ENCODE results near the gene OR4F15. TPM values are rescaled to one million over a fixed set of nuclear protein-coding genes. Genes with fewer than 3 reads are reported as not detected.

OR4F15 gene
- total RNA-seq, 5 donors from 2014 or later (not counting 1 experiment from before 2014, with no cell fraction given): not detected

- POLR2A ChIA-PET: interaction anchor here in 1 of 2 donors (0.6 kb wide), 1 partner anchor 8 kb away, joined by 3 read pairs; no protein-coding TSS in a partner anchor
- Histone ChIP-seq H3K9me3 (no peaks in the 10 kb centered on the region), H3K4me3 (ENCODE audit: control insufficient read depth in 1 of 2, extremely low read depth in 1 of 2, low read length in 1 of 2) (no peak overlapping the region), H3K36me3 (ENCODE audit: control insufficient read depth in 2 of 2, extremely low read depth in 1 of 2, insufficient read depth in 1 of 2, low read length in 1 of 2) (no peaks in the 10 kb centered on the region), H3K27ac (ENCODE audit: low read length) (no peak overlapping the region), H3K27me3 (replicated peaks in 1 of 2; ENCODE audit: control insufficient read depth in 2 of 2, extremely low read depth in 1 of 2, insufficient read depth in 2 of 2, low read length in 1 of 2) (peaks cover 1 to 5% of the 10 kb centered on the region in 2 experiments), H3K4me1 (ENCODE audit: control insufficient read depth in 1 of 2, extremely low read depth in 1 of 2, insufficient read depth in 2 of 2, low read length in 2 of 2) (no peaks in the 10 kb centered on the region)
- peaks cover 35 to 44% of the 10 kb centered on the region in 2 donors for H3K27me3 Mint-ChIP-seq
- H3K9me3 Mint-ChIP-seq: peaks cover 3 to 4% (median 4%) of the 10 kb centered on the region in 3 donors
- H3K27ac Mint-ChIP-seq: no peak overlapping the region
- no peaks in the 10 kb centered on the region for H3K4me1 Mint-ChIP-seq
- CTCF ChIA-PET: no interaction called here
- ATAC-seq (replicated peaks in 1 of 4) (no peak), DNase-seq (no peak)
- H3K36me3 Mint-ChIP-seq: no peaks in the 10 kb centered on the region
- no peak overlapping the region for H3K4me3 Mint-ChIP-seq
- WGBS (ENCODE audit: insufficient coverage): 69% methylated on average over 4 of the region's 5 CpGs
Observed at GRCh38 chr15:101828774-101829173, 16.8 kb downstream of the OR4F15 start.

GRCh38 chr15:101841656-101842055 lies 29.7 kb downstream of the OR4F15 start:
- no peak overlapping the region for H3K27ac Mint-ChIP-seq

GRCh38 chr15:101844916-101845315 lies 32.9 kb downstream of the OR4F15 start:
- H3K9me3 Mint-ChIP-seq: no peaks in the 10 kb centered on the region
- no peak overlapping the region for H3K4me3 ChIP-seq (ENCODE audit: control insufficient read depth in 1 of 2, extremely low read depth in 1 of 2, low read length in 1 of 2)
- 60% methylated on average over 1 of the region's 6 CpGs for WGBS (ENCODE audit: insufficient coverage)

More at GRCh38 chr15:101841656-101842055, 29.7 kb downstream of the OR4F15 start:
- no peaks in the 10 kb centered on the region for H3K4me1 Mint-ChIP-seq
- 83% methylated on average over 1 of the region's 3 CpGs for WGBS (ENCODE audit: insufficient coverage)
- Histone ChIP-seq H3K27me3 (replicated peaks in 1 of 2; ENCODE audit: control insufficient read depth in 2 of 2, extremely low read depth in 1 of 2, insufficient read depth in 2 of 2, low read length in 1 of 2) (peaks cover 0 to 14% of the 10 kb centered on the region in 2 experiments), H3K27ac (ENCODE audit: low read length) (no peak overlapping the region), H3K4me3 (ENCODE audit: control insufficient read depth in 1 of 2, extremely low read depth in 1 of 2, low read length in 1 of 2) (no peak overlapping the region), H3K9me3 (no peaks in the 10 kb centered on the region), H3K36me3 (ENCODE audit: control insufficient read depth in 2 of 2, extremely low read depth in 1 of 2, insufficient read depth in 1 of 2, low read length in 1 of 2) (no peaks in the 10 kb centered on the region), H3K4me1 (ENCODE audit: control insufficient read depth in 1 of 2, extremely low read depth in 1 of 2, insufficient read depth in 2 of 2, low read length in 2 of 2) (no peaks in the 10 kb centered on the region)
- DNase-seq (no peak), ATAC-seq (replicated peaks in 1 of 4) (no peak)
- no peaks in the 10 kb centered on the region for H3K9me3 Mint-ChIP-seq
- H3K27me3 Mint-ChIP-seq: peaks cover 32 to 33% of the 10 kb centered on the region in 2 donors
- POLR2A ChIA-PET: no interaction called here
- CTCF ChIA-PET: no interaction called here
- no peaks in the 10 kb centered on the region for H3K36me3 Mint-ChIP-seq
- no peak overlapping the region for H3K4me3 Mint-ChIP-seq

GRCh38 chr15:101852356-101852755 lies 40.4 kb downstream of the OR4F15 start:
- H3K9me3 Mint-ChIP-seq: no peaks in the 10 kb centered on the region
- no peaks in the 10 kb centered on the region for H3K9me3 ChIP-seq
- no peak overlapping the region for H3K27ac ChIP-seq (ENCODE audit: low read length)
- no peaks in the 10 kb centered on the region for H3K4me1 Mint-ChIP-seq
- no peak overlapping the region for H3K4me3 ChIP-seq (ENCODE audit: control insufficient read depth in 1 of 2, extremely low read depth in 1 of 2, low read length in 1 of 2)
- CTCF ChIA-PET: no interaction called here
- no peaks in the 10 kb centered on the region for H3K4me1 ChIP-seq (ENCODE audit: control insufficient read depth in 1 of 2, extremely low read depth in 1 of 2, insufficient read depth in 2 of 2, low read length in 2 of 2)
- H3K27me3 ChIP-seq (replicated peaks in 1 of 2; ENCODE audit: control insufficient read depth in 2 of 2, extremely low read depth in 1 of 2, insufficient read depth in 2 of 2, low read length in 1 of 2): peaks cover 0 to 2% of the 10 kb centered on the region in 2 experiments
- POLR2A ChIA-PET: no interaction called here
- peaks cover 35 to 36% of the 10 kb centered on the region in 2 donors for H3K27me3 Mint-ChIP-seq
- no peaks in the 10 kb centered on the region for H3K36me3 Mint-ChIP-seq
- H3K27ac Mint-ChIP-seq: no peak overlapping the region
- DNase-seq: no peak
- WGBS (ENCODE audit: insufficient coverage): no CpG with 5 or more reads among the region's 1 CpG
- ATAC-seq (replicated peaks in 1 of 4): no peak
- no peak overlapping the region for H3K4me3 Mint-ChIP-seq
- no peaks in the 10 kb centered on the region for H3K36me3 ChIP-seq (ENCODE audit: control insufficient read depth in 2 of 2, extremely low read depth in 1 of 2, insufficient read depth in 1 of 2, low read length in 1 of 2)

More at GRCh38 chr15:101844916-101845315, 32.9 kb downstream of the OR4F15 start:
- no peak for ATAC-seq (replicated peaks in 1 of 4)
- Mint-ChIP-seq H3K36me3 (no peaks in the 10 kb centered on the region), H3K4me3 (no peak overlapping the region), H3K27me3 (peaks cover 44% of the 10 kb centered on the region in 2 donors), H3K27ac (no peak overlapping the region), H3K4me1 (no peaks in the 10 kb centered on the region)
- no peak overlapping the region for H3K27ac ChIP-seq (ENCODE audit: low read length)
- H3K4me1 ChIP-seq (ENCODE audit: control insufficient read depth in 1 of 2, extremely low read depth in 1 of 2, insufficient read depth in 2 of 2, low read length in 2 of 2): no peaks in the 10 kb centered on the region
- CTCF ChIA-PET: no interaction called here
- H3K36me3 ChIP-seq (ENCODE audit: control insufficient read depth in 2 of 2, extremely low read depth in 1 of 2, insufficient read depth in 1 of 2, low read length in 1 of 2): no peaks in the 10 kb centered on the region
- H3K9me3 ChIP-seq: no peaks in the 10 kb centered on the region
- POLR2A ChIA-PET: no interaction called here
- no peak for DNase-seq
- peaks cover 0 to 14% of the 10 kb centered on the region in 2 experiments for H3K27me3 ChIP-seq (replicated peaks in 1 of 2; ENCODE audit: control insufficient read depth in 2 of 2, extremely low read depth in 1 of 2, insufficient read depth in 2 of 2, low read length in 1 of 2)

Other genes with a start within 250 kb of the OR4F15 start
- gene TM2D3, start 159.8 kb upstream of the OR4F15 start, total RNA-seq: 10 to 100 TPM; 55.7 to 96.9 (median 64.6) TPM
- gene TARS3, start 87.7 kb upstream of the OR4F15 start, total RNA-seq: 10 to 100 TPM; 20.1 to 26.8 (median 25.5) TPM
- gene OR4F6, start 8.7 kb upstream of the OR4F15 start, total RNA-seq: not detected